Omental fat pad (tissue), 4 donors: ENCODE data around the gene FBXL7. TPM values are rescaled to one million over a fixed set of nuclear protein-coding genes. Genes with fewer than 3 reads are reported as not detected.

Source experiments
- ATAC-seq: fragments of 150-250 bp; one replicate; pipeline ENCODE4 v1.9.1; 2016; ENCODE audit warnings: mild to moderate bottlenecking, moderate library complexity; ENCODE audit not compliant: low FRiP score
- DNase-seq: peaks from one replicate; pipeline ENCODE4 v3.0.0-alpha.2; 2019; ENCODE audit warnings: low spot score
- total RNA-seq, 4 donors: library from RNA; depleted of rRNA; stranded (reverse); fragments of >200 nt; gene quantifications; one replicate each; pipeline ENCODE4 v1.1.0, GENCODE V29; 2016
- TF ChIP-seq, protein P1 (sequence below), 3 donors: fragments of 450-650 bp; IDR thresholded peaks; one replicate each; pipeline ENCODE4 v1.5.1; 2016 to 2017; ENCODE audit warnings: antibody characterized with exemption in 3 of 3, mild to moderate bottlenecking in 3 of 3, moderate library complexity in 2 of 3

Gene FBXL7
- total RNA-seq, 4 donors from 2014 or later, result 9.1 to 47.1 (median 17.1) TPM

DNA sequence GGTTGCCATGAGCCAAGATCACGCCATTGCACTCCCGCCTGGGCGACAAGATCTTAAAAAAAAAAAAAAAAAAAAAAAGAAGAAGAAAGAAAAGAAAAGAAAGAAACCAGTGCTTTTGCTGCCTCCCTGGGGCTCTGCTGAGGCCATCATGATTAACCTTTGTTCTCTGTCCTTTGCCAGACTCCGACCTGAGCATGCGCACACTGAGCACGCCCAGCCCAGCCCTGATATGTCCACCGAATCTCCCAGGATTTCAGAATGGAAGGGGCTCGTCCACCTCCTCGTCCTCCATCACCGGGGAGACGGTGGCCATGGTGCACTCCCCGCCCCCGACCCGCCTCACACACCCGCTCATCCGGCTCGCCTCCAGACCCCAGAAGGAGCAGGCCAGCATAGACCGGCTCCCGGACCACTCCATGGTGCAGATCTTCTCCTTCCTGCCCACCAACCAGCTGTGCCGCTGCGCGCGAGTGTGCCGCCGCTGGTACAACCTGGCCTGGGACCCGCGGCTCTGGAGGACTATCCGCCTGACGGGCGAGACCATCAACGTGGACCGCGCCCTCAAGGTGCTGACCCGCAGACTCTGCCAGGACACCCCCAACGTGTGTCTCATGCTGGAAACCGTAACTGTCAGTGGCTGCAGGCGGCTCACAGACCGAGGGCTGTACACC, 427.9 kb downstream of the FBXL7 start:
- TF ChIP-seq, protein P1, sequence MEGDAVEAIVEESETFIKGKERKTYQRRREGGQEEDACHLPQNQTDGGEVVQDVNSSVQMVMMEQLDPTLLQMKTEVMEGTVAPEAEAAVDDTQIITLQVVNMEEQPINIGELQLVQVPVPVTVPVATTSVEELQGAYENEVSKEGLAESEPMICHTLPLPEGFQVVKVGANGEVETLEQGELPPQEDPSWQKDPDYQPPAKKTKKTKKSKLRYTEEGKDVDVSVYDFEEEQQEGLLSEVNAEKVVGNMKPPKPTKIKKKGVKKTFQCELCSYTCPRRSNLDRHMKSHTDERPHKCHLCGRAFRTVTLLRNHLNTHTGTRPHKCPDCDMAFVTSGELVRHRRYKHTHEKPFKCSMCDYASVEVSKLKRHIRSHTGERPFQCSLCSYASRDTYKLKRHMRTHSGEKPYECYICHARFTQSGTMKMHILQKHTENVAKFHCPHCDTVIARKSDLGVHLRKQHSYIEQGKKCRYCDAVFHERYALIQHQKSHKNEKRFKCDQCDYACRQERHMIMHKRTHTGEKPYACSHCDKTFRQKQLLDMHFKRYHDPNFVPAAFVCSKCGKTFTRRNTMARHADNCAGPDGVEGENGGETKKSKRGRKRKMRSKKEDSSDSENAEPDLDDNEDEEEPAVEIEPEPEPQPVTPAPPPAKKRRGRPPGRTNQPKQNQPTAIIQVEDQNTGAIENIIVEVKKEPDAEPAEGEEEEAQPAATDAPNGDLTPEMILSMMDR (IDR thresholded peaks at IDR 0.05), result no peak
- ATAC-seq (no peak), DNase-seq (no peak)

DNA sequence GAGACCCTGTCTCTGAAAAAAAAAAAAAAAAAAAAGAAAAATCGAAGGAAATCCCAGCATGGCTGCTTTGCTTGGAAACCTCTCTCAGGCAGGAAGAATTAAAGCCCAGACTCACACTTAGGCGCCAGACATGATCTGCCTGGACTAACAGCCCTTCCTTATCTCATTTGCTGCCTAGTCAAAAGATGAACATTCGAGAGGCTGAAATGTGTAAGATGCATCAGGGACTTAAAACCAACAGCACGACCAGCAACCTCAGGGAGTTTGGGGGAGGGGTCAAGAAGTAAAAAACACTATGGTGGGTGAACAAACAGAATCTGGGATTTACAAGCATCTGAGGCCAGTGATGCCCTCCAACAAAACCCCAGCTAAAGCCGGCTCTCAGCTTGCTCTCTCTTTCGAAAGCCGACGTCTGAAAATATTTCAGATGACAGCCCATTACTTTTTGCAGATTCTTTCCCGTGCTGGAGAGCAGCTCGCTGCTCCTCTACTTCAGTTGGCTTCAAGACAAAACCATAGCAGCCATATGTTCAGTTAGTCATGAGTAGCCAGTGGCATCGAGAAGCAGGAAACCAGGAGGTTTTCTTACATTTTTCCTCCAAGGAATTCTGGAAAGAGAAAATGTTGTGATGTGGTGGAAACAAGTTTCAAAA, 429.8 kb downstream of the FBXL7 start:
- TF ChIP-seq, protein P1 (IDR thresholded peaks at IDR 0.05), result no peak
- ATAC-seq, result no peak
- no peak for DNase-seq

DNA sequence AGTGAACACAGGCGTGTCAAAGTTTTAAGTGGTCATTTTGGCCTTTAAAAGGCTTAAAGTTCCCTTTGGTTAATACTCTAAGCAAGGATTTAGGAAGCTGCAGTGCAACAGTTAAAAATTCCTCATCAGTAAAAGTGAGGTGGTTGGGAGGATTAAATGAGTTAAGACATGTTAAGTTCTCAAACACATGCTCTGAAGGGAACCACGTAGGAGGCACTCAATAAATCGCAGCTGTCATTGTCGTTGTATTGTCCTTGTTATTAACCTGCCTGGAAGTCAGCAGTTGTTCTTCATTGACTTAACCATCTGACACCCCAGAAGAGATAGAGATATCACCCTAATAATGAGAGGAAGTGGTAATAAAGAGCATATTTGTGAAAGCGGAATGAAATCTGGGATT, 432.1 kb downstream of the FBXL7 start:
- ATAC-seq, result no peak

DNA sequence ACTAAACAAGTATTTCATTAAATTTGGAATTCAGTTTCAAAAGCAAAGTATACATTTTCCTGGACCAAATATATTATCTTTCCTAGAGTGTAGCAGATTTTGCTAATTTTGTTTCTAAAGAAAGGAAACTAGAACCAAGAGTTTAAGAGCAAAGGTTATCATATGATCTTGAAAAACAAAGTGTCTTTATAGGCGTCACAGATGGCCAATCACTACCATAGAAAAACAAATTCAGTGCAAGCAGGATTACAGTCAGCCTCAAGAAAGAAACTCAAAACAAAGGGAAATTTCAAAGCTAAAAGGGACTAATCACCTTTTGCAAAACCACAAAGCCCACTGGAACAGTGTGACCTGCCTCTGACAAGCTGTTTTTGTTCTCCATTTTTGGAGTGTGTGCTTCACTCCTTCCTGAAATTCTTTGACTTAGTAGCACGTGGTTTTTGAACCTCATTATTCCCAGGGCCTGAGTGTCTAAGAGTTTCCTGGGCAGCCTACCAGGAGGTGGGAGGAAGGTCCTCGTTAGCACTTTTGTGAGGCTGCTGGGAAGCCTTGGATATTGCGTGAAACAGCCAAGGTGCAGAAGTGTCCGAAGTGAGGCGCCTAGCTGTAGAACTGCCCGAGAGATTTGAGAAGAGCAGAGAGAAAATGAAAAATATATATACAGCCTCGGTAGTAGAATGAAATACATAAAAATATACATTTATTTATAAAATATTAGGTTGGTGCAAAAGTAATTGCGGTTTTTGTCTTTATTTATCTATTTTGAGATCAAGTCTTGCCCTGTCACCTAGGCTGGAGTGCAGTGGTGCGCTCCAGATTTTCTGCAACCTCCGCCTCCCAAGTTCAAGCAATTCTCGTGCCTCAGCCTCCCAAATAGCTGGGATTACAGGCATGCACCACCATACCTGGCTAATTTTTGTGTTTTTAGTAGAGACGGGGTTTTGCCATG, 433.6 kb downstream of the FBXL7 start:
- TF ChIP-seq, protein P1 (IDR thresholded peaks at IDR 0.05), result no peak
- no peak for DNase-seq
- ATAC-seq, result no peak

More for the DNA sequence above, 432.1 kb downstream of the FBXL7 start:
- TF ChIP-seq, protein P1 (IDR thresholded peaks at IDR 0.05), result no peak
- DNase-seq, result no peak

DNA sequence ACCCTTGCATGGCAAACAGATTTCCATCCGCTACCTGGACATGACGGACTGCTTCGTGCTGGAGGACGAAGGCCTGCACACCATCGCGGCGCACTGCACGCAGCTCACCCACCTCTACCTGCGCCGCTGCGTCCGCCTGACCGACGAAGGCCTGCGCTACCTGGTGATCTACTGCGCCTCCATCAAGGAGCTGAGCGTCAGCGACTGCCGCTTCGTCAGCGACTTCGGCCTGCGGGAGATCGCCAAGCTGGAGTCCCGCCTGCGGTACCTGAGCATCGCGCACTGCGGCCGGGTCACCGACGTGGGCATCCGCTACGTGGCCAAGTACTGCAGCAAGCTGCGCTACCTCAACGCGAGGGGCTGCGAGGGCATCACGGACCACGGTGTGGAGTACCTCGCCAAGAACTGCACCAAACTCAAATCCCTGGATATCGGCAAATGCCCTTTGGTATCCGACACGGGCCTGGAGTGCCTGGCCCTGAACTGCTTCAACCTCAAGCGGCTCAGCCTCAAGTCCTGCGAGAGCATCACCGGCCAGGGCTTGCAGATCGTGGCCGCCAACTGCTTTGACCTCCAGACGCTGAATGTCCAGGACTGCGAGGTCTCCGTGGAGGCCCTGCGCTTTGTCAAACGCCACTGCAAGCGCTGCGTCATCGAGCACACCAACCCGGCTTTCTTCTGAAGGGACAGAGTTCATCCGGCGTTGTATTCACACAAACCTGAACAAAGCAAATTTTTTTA, 436.7 kb downstream of the FBXL7 start:
- TF ChIP-seq, protein P1 (IDR thresholded peaks at IDR 0.05), result no peak
- ATAC-seq, result no peak
- DNase-seq, result no peak

DNA sequence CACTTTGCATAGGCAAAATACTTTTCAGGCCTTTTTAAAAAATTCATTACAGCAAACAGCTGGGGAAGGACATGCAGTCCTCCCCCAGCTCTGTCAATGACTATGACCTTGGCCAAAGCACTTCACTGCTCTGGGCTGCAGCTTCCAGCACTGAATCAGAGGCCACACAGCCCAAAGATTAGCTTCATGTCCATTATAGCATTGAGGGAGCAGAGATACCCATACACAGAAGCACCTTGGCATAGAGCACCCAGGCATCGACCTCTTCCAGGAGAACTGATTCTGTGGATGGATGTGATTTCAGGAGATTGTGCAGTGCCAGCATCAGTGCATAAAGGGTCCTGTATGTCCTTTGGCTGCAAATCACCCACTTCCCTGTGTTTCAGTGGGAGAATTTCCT, 437.7 kb downstream of the FBXL7 start:
- DNase-seq (no peak), ATAC-seq (no peak)
- TF ChIP-seq, protein P1 (IDR thresholded peaks at IDR 0.05), result no peak
